Activated CD8-positive, alpha-beta T cell treated with anti-CD3 and anti-CD28 coated beads, Interleukin-2, amount 10 ng/mL, durations not matched to agents 7 days and 5 days (primary cell): Measurements from ENCODE around the gene SPRR5. TPM values are rescaled to one million over a fixed set of nuclear protein-coding genes. Genes with fewer than 3 reads are reported as not detected.

Source experiments
- ATAC-seq: fragments of 150-1000 bp; cut with Tn5 transposase; one replicate; pipeline ENCODE4 v1.10.0; 2021; ENCODE audit warnings: moderate library complexity
- CTCF ChIA-PET: fragments of 350-600 bp; sonication (Branson Sonifier 250); formaldehyde crosslinking; loops from one replicate; lab custom pipeline; 2021; ENCODE audit warnings: antibody characterized with exemption; lab: Charles Lee
- POLR2A ChIA-PET: fragments of 350-600 bp; sonication (Branson Sonifier 250); formaldehyde crosslinking; loops from one replicate; lab custom pipeline; 2021; ENCODE audit warnings: antibody characterized with exemption; lab: Charles Lee
- DNase-seq: peaks from one replicate; pipeline ENCODE4 v3.0.0-alpha.2; 2020
- H3K27ac Mint-ChIP-seq: one replicate; pipeline ENCODE4 v1.8.0; 2021; ENCODE audit warnings: mild to moderate bottlenecking, mixed read lengths
- H3K27me3 Mint-ChIP-seq: one replicate; pipeline ENCODE4 v1.8.0; 2021; ENCODE audit warnings: low read depth, mixed read lengths
- H3K36me3 Mint-ChIP-seq: one replicate; pipeline ENCODE4 v1.8.0; 2021; ENCODE audit warnings: low read depth, mixed read lengths
- H3K4me1 Mint-ChIP-seq: one replicate; pipeline ENCODE4 v1.8.0; 2021; ENCODE audit warnings: low read depth, mixed read lengths
- H3K4me3 Mint-ChIP-seq: one replicate; pipeline ENCODE4 v1.8.0; 2021; ENCODE audit warnings: mild to moderate bottlenecking, mixed read lengths
- H3K9me3 Mint-ChIP-seq: one replicate; pipeline ENCODE4 v1.8.0; 2022; ENCODE audit warnings: mixed read lengths; ENCODE audit not compliant: insufficient read depth
- total RNA-seq, 2 experiments: library from RNA; stranded (reverse); gene quantifications; one replicate each; pipeline ENCODE4 v1.2.3, GENCODE V29; 2021

Gene SPRR5
- total RNA-seq: not detected

- H3K36me3 Mint-ChIP-seq: no peaks in the 10 kb centered on the region
- no peak within 1 kb of the TSS for H3K4me3 Mint-ChIP-seq
- ChIA-PET POLR2A (no interaction called here), CTCF (no interaction called here)
- H3K27me3 Mint-ChIP-seq: no peaks in the 10 kb centered on the region
- no peak within 1 kb of the TSS for H3K27ac Mint-ChIP-seq
- ATAC-seq: no peak
- DNase-seq: no peak
- no peaks in the 10 kb centered on the region for H3K9me3 Mint-ChIP-seq
- H3K4me1 Mint-ChIP-seq: no peaks in the 10 kb centered on the region
These were observed at the start of gene SPRR5 for GRCh38 chr1:152946651-152947256. SPRR5 (plus strand) TSS chr1:152947206; CDS start chr1:152948555, 1,349 bp downstream.

DNA sequence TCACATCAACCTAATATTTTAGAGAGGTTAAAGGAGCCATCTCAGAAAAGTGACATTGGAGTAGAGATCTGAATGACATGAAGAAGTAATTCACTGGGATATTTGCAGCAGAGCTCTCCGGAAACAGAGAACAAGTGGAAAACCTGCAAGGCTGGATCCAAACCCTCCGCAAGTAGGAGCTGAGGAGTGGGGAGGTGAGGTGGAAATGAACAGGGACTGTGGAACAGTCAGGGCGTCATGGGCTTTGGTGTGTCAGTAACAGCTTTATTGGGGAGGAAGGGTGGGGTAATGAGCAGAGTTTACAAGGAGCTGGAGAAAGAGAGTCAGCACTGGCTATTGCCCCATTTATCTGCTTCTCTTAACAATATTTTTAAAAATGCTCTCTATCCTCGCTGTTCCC, 48.0 kb upstream of the SPRR5 start:
- H3K9me3 Mint-ChIP-seq: no peaks in the 10 kb centered on the region
- H3K27me3 Mint-ChIP-seq: peaks cover 12% of the 10 kb centered on the region
- ATAC-seq: no peak
- ChIA-PET POLR2A (no interaction called here), CTCF (no interaction called here)
- no peak overlapping the region for H3K4me3 Mint-ChIP-seq
- no peaks in the 10 kb centered on the region for H3K36me3 Mint-ChIP-seq
- no peaks in the 10 kb centered on the region for H3K4me1 Mint-ChIP-seq
- H3K27ac Mint-ChIP-seq: no peak overlapping the region
- DNase-seq: no peak

GRCh38 chr1:152899883-152900282, 47.1 kb upstream of the SPRR5 start:
- DNase-seq (no peak), ATAC-seq (no peak)
- POLR2A ChIA-PET: no interaction called here
- H3K27me3 Mint-ChIP-seq: peaks cover 8% of the 10 kb centered on the region
- CTCF ChIA-PET: no interaction called here
- no peaks in the 10 kb centered on the region for H3K4me1 Mint-ChIP-seq
- no peaks in the 10 kb centered on the region for H3K36me3 Mint-ChIP-seq
- no peaks in the 10 kb centered on the region for H3K9me3 Mint-ChIP-seq
- no peak overlapping the region for H3K27ac Mint-ChIP-seq
- H3K4me3 Mint-ChIP-seq: no peak overlapping the region

DNA sequence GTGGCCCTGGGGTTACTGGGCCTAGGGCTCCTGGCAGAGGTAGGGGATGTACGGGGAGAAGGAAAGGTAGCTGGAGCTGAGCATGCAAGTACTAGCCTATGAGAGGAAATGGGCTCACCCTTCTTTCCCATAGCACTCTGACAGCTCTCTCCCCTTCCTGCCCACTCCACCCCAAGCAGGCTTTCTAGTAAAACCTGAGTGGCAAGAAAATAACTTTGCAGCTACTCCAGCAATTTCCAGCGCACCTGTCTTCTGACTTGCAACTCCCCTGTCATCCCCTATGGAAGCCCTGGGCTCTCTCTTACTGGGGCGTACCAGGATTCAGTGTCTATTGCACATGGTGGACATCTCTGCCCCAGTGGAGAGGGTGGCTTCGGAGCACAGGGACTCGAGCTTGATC, 45.4 kb upstream of the SPRR5 start:
- POLR2A ChIA-PET: no interaction called here

GRCh38 chr1:152902636-152903035, 44.4 kb upstream of the SPRR5 start:
- DNase-seq: no peak
- POLR2A ChIA-PET: no interaction called here
- Mint-ChIP-seq H3K27me3 (peaks cover 8% of the 10 kb centered on the region), H3K9me3 (no peaks in the 10 kb centered on the region), H3K4me1 (no peaks in the 10 kb centered on the region), H3K4me3 (no peak overlapping the region), H3K27ac (no peak overlapping the region), H3K36me3 (no peaks in the 10 kb centered on the region)
- ATAC-seq: no peak
- CTCF ChIA-PET: no interaction called here

More for the DNA sequence above, 45.4 kb upstream of the SPRR5 start:
- Mint-ChIP-seq H3K27me3 (peaks cover 8% of the 10 kb centered on the region), H3K27ac (no peak overlapping the region), H3K36me3 (no peaks in the 10 kb centered on the region), H3K4me3 (no peak overlapping the region), H3K9me3 (no peaks in the 10 kb centered on the region), H3K4me1 (no peaks in the 10 kb centered on the region)
- CTCF ChIA-PET: no interaction called here
- DNase-seq (no peak), ATAC-seq (no peak)

DNA sequence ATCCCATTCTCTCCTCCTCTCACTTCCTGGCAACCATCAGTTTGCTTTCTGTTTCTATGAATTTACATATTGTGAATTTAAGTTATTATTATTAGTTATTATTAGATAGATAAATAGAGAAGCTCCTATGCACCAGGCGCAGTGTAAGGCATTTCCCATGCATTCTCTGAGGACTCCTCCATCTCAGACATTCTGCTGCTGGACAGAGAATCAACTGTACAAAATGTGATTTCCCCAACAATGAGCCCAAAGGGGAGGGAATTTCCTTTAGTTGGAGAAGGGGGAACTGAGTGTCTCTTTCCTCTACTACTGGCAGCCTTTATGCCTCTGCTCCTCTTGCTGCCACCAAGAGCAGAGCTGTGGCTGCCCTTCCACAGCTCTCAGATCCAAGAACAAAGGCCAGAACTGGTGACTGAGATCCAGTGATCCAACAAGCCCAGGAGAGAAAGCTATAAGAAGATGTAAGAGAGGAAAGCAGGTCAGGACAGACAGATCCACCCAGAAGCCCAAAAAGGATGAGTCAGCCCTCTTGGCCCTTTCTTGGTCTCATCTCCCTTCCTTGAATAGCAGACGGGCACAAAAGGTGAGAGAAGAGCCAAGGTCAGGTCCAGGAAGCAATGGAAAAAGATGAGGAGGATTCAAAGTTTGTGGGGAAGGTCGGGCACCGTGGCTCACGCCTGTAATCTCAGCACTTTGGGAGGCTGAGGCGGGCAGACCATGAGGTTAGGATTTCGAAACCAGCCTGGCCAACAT, 42.1 kb upstream of the SPRR5 start:
- POLR2A ChIA-PET: no interaction called here
- no peak for ATAC-seq
- CTCF ChIA-PET: no interaction called here
- H3K4me3 Mint-ChIP-seq: no peak overlapping the region
- no peak overlapping the region for H3K27ac Mint-ChIP-seq
- peaks cover 4% of the 10 kb centered on the region for H3K27me3 Mint-ChIP-seq
- H3K9me3 Mint-ChIP-seq: no peaks in the 10 kb centered on the region
- no peak for DNase-seq
- no peaks in the 10 kb centered on the region for H3K36me3 Mint-ChIP-seq
- H3K4me1 Mint-ChIP-seq: no peaks in the 10 kb centered on the region

- POLR2A ChIA-PET: no interaction called here
- Mint-ChIP-seq H3K36me3 (no peaks in the 10 kb centered on the region), H3K4me3 (no peak overlapping the region), H3K27me3 (no peaks in the 10 kb centered on the region), H3K9me3 (no peaks in the 10 kb centered on the region), H3K27ac (no peak overlapping the region), H3K4me1 (no peaks in the 10 kb centered on the region)
- ATAC-seq: no peak
- CTCF ChIA-PET: no interaction called here
- no peak for DNase-seq
These were observed 40.9 kb upstream of the SPRR5 start for GRCh38 chr1:152906023-152906565.

DNA sequence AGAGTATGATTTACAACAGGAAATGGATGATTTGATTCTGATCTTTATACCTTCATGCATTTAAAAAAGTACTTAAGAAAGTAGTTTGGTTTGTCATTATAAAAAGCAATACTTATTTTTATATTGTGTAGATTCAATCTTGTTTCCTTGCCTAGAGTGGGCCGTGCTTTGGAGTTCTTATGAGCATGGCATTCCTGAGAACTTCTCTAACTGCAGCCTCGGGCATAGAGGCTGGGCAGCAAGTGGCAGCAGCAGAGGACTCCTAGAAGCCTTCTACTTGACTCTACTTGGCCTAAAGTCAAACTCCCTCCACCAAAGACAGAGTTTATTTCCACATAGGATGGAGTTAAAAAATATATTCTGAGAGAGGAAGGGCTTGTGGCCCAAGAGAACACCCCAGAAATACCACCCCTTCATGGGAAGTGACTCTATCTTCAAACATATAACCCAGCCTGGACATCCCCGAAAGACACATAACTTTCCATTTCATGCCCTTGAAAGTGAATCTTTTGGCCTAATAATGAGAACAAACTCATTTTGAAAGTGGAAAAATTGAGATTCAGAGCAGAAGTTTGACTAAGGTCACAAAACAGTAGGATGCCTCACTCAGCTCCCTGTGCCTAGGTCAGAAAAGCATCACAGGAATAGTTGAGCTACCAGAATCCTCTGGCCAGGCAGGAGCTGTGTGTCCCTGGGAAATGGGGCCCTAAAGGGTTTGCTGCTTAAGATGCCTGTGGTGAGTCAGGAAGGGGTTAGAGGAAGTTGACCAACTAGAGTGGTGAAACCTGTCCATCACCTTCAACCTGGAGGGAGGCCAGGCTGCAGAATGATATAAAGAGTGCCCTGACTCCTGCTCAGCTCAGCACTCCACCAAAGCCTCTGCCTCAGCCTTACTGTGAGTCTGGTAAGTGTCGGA, 39.1 kb upstream of the SPRR5 start, which contains the start of gene IVL:
IVL (plus strand) TSS at position 861 of the 916 bp plus-strand sequence. CDS start 1,252 bp downstream, outside the sequence.
- DNase-seq: no peak
- ChIA-PET CTCF (no interaction called here), POLR2A (no interaction called here)
- Mint-ChIP-seq H3K27ac (no peak within 1 kb of the TSS), H3K27me3 (peaks cover 3% of the 10 kb centered on the region), H3K9me3 (no peaks in the 10 kb centered on the region), H3K36me3 (no peaks in the 10 kb centered on the region), H3K4me1 (no peaks in the 10 kb centered on the region), H3K4me3 (no peak within 1 kb of the TSS)
- no peak for ATAC-seq

DNA sequence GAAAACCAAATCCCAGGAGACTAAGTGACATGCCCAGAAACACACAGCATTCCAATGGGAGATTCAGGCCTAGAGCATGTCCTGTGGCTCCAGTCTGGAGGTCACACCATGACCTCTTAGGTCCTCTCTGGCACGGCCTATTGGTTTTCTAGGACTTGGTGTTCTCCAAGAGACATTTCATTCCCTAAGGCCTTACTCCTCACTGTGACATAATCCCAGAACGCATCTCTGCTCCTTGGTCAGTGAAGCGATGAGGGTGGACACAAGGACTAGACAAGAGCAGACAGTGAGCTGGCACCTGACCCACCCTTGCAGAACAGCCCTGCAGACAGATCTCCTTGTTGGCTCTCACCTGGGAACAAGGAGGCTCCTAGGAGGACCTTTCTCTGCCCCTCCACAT, 37.8 kb upstream of the SPRR5 start:
- Mint-ChIP-seq H3K4me1 (no peaks in the 10 kb centered on the region), H3K27ac (no peak overlapping the region), H3K27me3 (peaks cover 8% of the 10 kb centered on the region), H3K9me3 (no peaks in the 10 kb centered on the region), H3K36me3 (no peaks in the 10 kb centered on the region), H3K4me3 (no peak overlapping the region)
- CTCF ChIA-PET: no interaction called here
- no peak for DNase-seq
- POLR2A ChIA-PET: no interaction called here
- ATAC-seq: no peak

- Mint-ChIP-seq H3K27ac (no peak overlapping the region), H3K9me3 (no peaks in the 10 kb centered on the region), H3K27me3 (peaks cover 13% of the 10 kb centered on the region), H3K4me1 (no peaks in the 10 kb centered on the region), H3K4me3 (no peak overlapping the region), H3K36me3 (no peaks in the 10 kb centered on the region)
- DNase-seq (no peak), ATAC-seq (no peak)
- ChIA-PET POLR2A (no interaction called here), CTCF (no interaction called here)
These were observed 34.5 kb upstream of the SPRR5 start for GRCh38 chr1:152912471-152912870.

GRCh38 chr1:152912900-152913299, 34.1 kb upstream of the SPRR5 start:
- no peaks in the 10 kb centered on the region for H3K9me3 Mint-ChIP-seq
- POLR2A ChIA-PET: no interaction called here
- no peaks in the 10 kb centered on the region for H3K4me1 Mint-ChIP-seq
- CTCF ChIA-PET: no interaction called here
- H3K27ac Mint-ChIP-seq: no peak overlapping the region
- H3K36me3 Mint-ChIP-seq: no peaks in the 10 kb centered on the region
- peaks cover 13% of the 10 kb centered on the region for H3K27me3 Mint-ChIP-seq
- H3K4me3 Mint-ChIP-seq: no peak overlapping the region
- ATAC-seq: no peak
- DNase-seq: no peak

GRCh38 chr1:152917794-152918193, 29.2 kb upstream of the SPRR5 start:
- H3K9me3 Mint-ChIP-seq: no peaks in the 10 kb centered on the region
- ChIA-PET CTCF (no interaction called here), POLR2A (no interaction called here)
- no peaks in the 10 kb centered on the region for H3K36me3 Mint-ChIP-seq
- no peaks in the 10 kb centered on the region for H3K4me1 Mint-ChIP-seq
- no peak overlapping the region for H3K4me3 Mint-ChIP-seq
- ATAC-seq: no peak
- no peak overlapping the region for H3K27ac Mint-ChIP-seq
- no peak for DNase-seq
- peaks cover 14% of the 10 kb centered on the region for H3K27me3 Mint-ChIP-seq
